ENCODE measurements around the gene TRIM71.

GRCh38 chr3:32862247-32862935 is 44.6 kb downstream of the TRIM71 start:
- no peak for TF ChIP-seq POLR2AphosphoS5 (IDR thresholded peaks at IDR 0.05)
- TF ChIP-seq CTCF (IDR thresholded peaks at IDR 0.05) = no peak
- TF ChIP-seq POLR2A (IDR thresholded peaks at IDR 0.05) = no peak
- TF ChIP-seq EP300 (IDR thresholded peaks at IDR 0.05) = no peak
